Epithelial cell of proximal tubule (primary cell): ENCODE data around the gene MVP. TPM values are rescaled to one million over a fixed set of nuclear protein-coding genes. Genes with fewer than 3 reads are reported as not detected.
"Not testable (repeated sequence)": the region's sequence is repeated elsewhere in the genome, so short reads cannot be mapped to it uniquely, and the experiment has no call there.

Source experiments
- DNase-seq: peaks from one replicate; pipeline ENCODE4 v3.0.0-alpha.2; 2011; ENCODE audit warnings: low read depth
- H3K4me3 ChIP-seq: 2 replicates; pipeline ENCODE4 v1.5.1; 2011; ENCODE audit warnings: low read depth, mild to moderate bottlenecking, low read length
- CTCF ChIP-seq: conservative IDR thresholded peaks from 2 replicates; pipeline ENCODE4 v1.5.1; 2012; ENCODE audit warnings: low read depth, mild to moderate bottlenecking, low read length
- total RNA-seq: library from RNA; depleted of rRNA; stranded (reverse); fragments of >200 nt; gene quantifications from 2 replicates; pipeline ENCODE4 v1.2.3, GENCODE V29; 2015

MVP gene
- total RNA-seq, 1 donor from 2014 or later, result 179 TPM

GRCh38 chr16:29825145-29826044 lies 5.1 kb downstream of the MVP start:
- DNase-seq, result no peak
- H3K4me3 ChIP-seq, result peak overlapping the region; percentile 32
- TF ChIP-seq CTCF, result no peak

- no peak for DNase-seq
- H3K4me3 ChIP-seq, result no peak overlapping the region
- TF ChIP-seq CTCF, result no peak
These were observed 6.1 kb downstream of the MVP start for GRCh38 chr16:29826342-29826695.

GRCh38 chr16:29830774-29831173 lies 10.5 kb downstream of the MVP start:
- DNase-seq, result no peak
- no peak overlapping the region for H3K4me3 ChIP-seq
- no peak for TF ChIP-seq CTCF

- DNase-seq, result no peak
- no peak for TF ChIP-seq CTCF
- no peak overlapping the region for H3K4me3 ChIP-seq
These were observed 11.2 kb downstream of the MVP start for GRCh38 chr16:29831490-29831889.

- not testable (repeated sequence) for H3K4me3 ChIP-seq, DNase-seq
These were observed 13.0 kb downstream of the MVP start for GRCh38 chr16:29833219-29833618.

GRCh38 chr16:29834079-29834478 lies 13.8 kb downstream of the MVP start:
- no peak overlapping the region for H3K4me3 ChIP-seq
- TF ChIP-seq CTCF, result no peak
- no peak for DNase-seq

GRCh38 chr16:29835926-29836325 lies 15.7 kb downstream of the MVP start:
- TF ChIP-seq CTCF, result no peak
- no peak for DNase-seq
- H3K4me3 ChIP-seq, result no peak overlapping the region
